ENCODE measurements around the gene KCNJ5. TPM values are rescaled to one million over a fixed set of nuclear protein-coding genes. Genes with fewer than 3 reads are reported as not detected.

KCNJ5 gene
- total RNA-seq, 1 experiment from 2014 or later: 0.22 TPM

- DNase-seq (ENCODE audit: low spot score) (no peak), ATAC-seq (no peak)
- TF ChIP-seq FOXK1 (CRISPR knock-in tag; IDR thresholded peaks at IDR 0.05): no peak
- no peak for TF ChIP-seq ZBTB43 (CRISPR knock-in tag; IDR thresholded peaks at IDR 0.05)
- no peak for TF ChIP-seq ZNF232 (CRISPR knock-in tag; IDR thresholded peaks at IDR 0.05)
- TF ChIP-seq ZNF121 (CRISPR knock-in tag; IDR thresholded peaks at IDR 0.05): no peak
- no peak for TF ChIP-seq RELA (CRISPR knock-in tag; IDR thresholded peaks at IDR 0.05; ENCODE audit: borderline replicate concordance)
- TF ChIP-seq RORB (CRISPR knock-in tag; IDR thresholded peaks at IDR 0.05): no peak
- TF ChIP-seq PREB (CRISPR knock-in tag; IDR thresholded peaks at IDR 0.05; ENCODE audit: borderline replicate concordance): no peak
- no peak for TF ChIP-seq TP53 (CRISPR knock-in tag; IDR thresholded peaks at IDR 0.05)
- H3K9me3 Mint-ChIP-seq: no peaks in the 10 kb centered on the region
- ChIA-PET POLR2A (no interaction called here), CTCF (interaction anchor here (1.0 to 4.2 kb wide), 4 partner anchors 8 to 100 kb away, joined by 3 to 16 read pairs (median 8); no protein-coding TSS in a partner anchor)
- no peak overlapping the region for H3K4me3 Mint-ChIP-seq
- H3K4me1 Mint-ChIP-seq: peaks cover 8% of the 10 kb centered on the region
- H3K36me3 Mint-ChIP-seq: no peaks in the 10 kb centered on the region
- peaks cover 19% of the 10 kb centered on the region for H3K27me3 Mint-ChIP-seq (ENCODE audit: low read depth)
- H3K27ac Mint-ChIP-seq: no peak overlapping the region
These were observed 34.9 kb upstream of the KCNJ5 start for GRCh38 chr11:128856241-128856640.

- Mint-ChIP-seq H3K4me1 (peaks cover 9% of the 10 kb centered on the region), H3K36me3 (no peaks in the 10 kb centered on the region), H3K27me3 (ENCODE audit: low read depth) (peaks cover 19% of the 10 kb centered on the region), H3K4me3 (no peak overlapping the region), H3K27ac (no peak overlapping the region), H3K9me3 (no peaks in the 10 kb centered on the region)
- TF ChIP-seq ZMAT4 (CRISPR knock-in tag; IDR thresholded peaks at IDR 0.05): no peak
- no peak for TF ChIP-seq AFF4 (CRISPR knock-in tag; IDR thresholded peaks at IDR 0.05; ENCODE audit: borderline replicate concordance)
- no peak for TF ChIP-seq ATF1 (CRISPR knock-in tag; IDR thresholded peaks at IDR 0.05)
- TF ChIP-seq TCF7 (CRISPR knock-in tag; IDR thresholded peaks at IDR 0.05; ENCODE audit: low read depth): no peak
- no peak for TF ChIP-seq USF2 (CRISPR knock-in tag; IDR thresholded peaks at IDR 0.05)
- no peak for TF ChIP-seq RELA (CRISPR knock-in tag; IDR thresholded peaks at IDR 0.05; ENCODE audit: borderline replicate concordance)
- TF ChIP-seq FOXP1 (CRISPR knock-in tag; IDR thresholded peaks at IDR 0.05; ENCODE audit: borderline replicate concordance): no peak
- no peak for TF ChIP-seq SOX15 (CRISPR knock-in tag; IDR thresholded peaks at IDR 0.05)
- TF ChIP-seq ATF2 (CRISPR knock-in tag; IDR thresholded peaks at IDR 0.05; ENCODE audit: borderline replicate concordance, low read depth): no peak
- no peak for TF ChIP-seq TEAD1 (CRISPR knock-in tag; IDR thresholded peaks at IDR 0.05)
- no peak for TF ChIP-seq ZNF232 (CRISPR knock-in tag; IDR thresholded peaks at IDR 0.05)
- no peak for TF ChIP-seq ESRRA (CRISPR knock-in tag; IDR thresholded peaks at IDR 0.05; ENCODE audit: borderline replicate concordance)
- CTCF ChIA-PET: interaction anchor here (0.6 to 4.2 kb wide), 8 partner anchors 9 to 433 kb away, joined by 3 to 16 read pairs (median 4); partner anchors contain the start of gene KCNJ1
- DNase-seq (ENCODE audit: low spot score): no peak
- POLR2A ChIA-PET: no interaction called here
- no peak for ATAC-seq
These were observed 33.8 kb upstream of the KCNJ5 start for GRCh38 chr11:128857341-128857740.

Measured in WTC11 (cell line).